ENCODE measurements around the gene ASPSCR1. TPM values are rescaled to one million over a fixed set of nuclear protein-coding genes. Genes with fewer than 3 reads are reported as not detected.

ASPSCR1 gene
- total and polyA plus RNA-seq, 2 of the 13 experiments (the other 11 are each of a cell fraction or from before 2014, with no cell fraction given) = 274 to 314 TPM

DNA sequence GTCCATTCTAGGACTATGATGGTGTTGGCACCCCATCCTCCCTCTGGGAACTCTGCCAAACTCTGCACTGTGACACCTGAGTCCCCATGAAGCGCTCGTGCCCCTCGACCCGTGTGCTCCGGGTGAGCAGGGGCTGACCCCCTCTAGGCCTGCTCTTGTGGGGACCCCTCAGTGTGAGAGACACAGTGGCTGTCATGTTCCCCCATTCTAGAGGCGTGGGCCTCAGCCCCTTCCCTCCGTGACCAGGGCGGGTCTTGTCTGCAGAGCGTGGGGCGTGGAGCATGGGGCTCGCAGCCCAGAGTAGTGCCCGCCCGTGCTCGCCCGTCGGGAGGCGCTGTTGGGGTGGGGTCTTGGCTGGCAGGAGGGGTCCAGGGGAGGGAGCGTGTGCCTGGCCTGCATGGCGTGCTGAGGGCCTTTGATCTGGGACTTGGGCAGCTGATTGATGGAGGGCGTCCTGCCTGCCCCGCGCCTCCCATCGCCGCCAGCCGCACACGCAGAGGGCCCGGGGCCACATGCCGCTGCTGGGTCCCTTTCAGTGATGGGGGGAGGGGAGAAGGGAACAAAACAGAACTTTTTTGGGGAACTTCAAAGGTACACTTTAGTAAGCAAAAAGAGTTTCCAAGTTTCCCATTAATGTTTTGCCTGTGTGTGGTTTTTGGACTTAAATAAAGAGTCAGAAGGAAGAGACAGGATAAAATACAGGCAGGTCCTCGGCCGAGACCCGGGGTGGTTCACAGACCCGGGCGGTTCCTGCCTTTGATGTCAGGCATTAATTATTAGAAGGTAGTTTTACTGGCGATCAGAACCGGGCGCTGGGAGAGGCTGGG is 22.8 kb downstream of the ASPSCR1 start (continued):
- TF ChIP-seq, protein P1, sequence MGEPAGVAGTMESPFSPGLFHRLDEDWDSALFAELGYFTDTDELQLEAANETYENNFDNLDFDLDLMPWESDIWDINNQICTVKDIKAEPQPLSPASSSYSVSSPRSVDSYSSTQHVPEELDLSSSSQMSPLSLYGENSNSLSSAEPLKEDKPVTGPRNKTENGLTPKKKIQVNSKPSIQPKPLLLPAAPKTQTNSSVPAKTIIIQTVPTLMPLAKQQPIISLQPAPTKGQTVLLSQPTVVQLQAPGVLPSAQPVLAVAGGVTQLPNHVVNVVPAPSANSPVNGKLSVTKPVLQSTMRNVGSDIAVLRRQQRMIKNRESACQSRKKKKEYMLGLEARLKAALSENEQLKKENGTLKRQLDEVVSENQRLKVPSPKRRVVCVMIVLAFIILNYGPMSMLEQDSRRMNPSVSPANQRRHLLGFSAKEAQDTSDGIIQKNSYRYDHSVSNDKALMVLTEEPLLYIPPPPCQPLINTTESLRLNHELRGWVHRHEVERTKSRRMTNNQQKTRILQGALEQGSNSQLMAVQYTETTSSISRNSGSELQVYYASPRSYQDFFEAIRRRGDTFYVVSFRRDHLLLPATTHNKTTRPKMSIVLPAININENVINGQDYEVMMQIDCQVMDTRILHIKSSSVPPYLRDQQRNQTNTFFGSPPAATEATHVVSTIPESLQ (CRISPR knock-in tag; conservative IDR thresholded peaks at IDR 0.05) = no peak
- peak; percentile 26 for TF ChIP-seq KDM2A (CRISPR knock-in tag; IDR thresholded peaks at IDR 0.05; ENCODE audit: borderline replicate concordance, low read depth)
- no peak for TF ChIP-seq ZNF101 (CRISPR knock-in tag; IDR thresholded peaks at IDR 0.05; ENCODE audit: borderline replicate concordance, low read depth)
- no peak for TF ChIP-seq ZNF24 (IDR thresholded peaks at IDR 0.05)
- TF ChIP-seq, protein P2, sequence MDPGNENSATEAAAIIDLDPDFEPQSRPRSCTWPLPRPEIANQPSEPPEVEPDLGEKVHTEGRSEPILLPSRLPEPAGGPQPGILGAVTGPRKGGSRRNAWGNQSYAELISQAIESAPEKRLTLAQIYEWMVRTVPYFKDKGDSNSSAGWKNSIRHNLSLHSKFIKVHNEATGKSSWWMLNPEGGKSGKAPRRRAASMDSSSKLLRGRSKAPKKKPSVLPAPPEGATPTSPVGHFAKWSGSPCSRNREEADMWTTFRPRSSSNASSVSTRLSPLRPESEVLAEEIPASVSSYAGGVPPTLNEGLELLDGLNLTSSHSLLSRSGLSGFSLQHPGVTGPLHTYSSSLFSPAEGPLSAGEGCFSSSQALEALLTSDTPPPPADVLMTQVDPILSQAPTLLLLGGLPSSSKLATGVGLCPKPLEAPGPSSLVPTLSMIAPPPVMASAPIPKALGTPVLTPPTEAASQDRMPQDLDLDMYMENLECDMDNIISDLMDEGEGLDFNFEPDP (CRISPR knock-in tag; conservative IDR thresholded peaks at IDR 0.05) = no peak
- TF ChIP-seq, protein P3, sequence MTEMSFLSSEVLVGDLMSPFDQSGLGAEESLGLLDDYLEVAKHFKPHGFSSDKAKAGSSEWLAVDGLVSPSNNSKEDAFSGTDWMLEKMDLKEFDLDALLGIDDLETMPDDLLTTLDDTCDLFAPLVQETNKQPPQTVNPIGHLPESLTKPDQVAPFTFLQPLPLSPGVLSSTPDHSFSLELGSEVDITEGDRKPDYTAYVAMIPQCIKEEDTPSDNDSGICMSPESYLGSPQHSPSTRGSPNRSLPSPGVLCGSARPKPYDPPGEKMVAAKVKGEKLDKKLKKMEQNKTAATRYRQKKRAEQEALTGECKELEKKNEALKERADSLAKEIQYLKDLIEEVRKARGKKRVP (CRISPR knock-in tag; IDR thresholded peaks at IDR 0.05) = 0 out of 4 replicates have a peak, but pooled peaks of 1 of the 2 experiments have one; percentile 1
- TF ChIP-seq NR2F1 (CRISPR knock-in tag; IDR thresholded peaks at IDR 0.05) = 0 out of 4 replicates have a peak, but pooled peaks of 1 of the 2 experiments have one; percentile 23
- no peak for TF ChIP-seq ARNT (IDR thresholded peaks at IDR 0.05)
- TF ChIP-seq, protein P4, sequence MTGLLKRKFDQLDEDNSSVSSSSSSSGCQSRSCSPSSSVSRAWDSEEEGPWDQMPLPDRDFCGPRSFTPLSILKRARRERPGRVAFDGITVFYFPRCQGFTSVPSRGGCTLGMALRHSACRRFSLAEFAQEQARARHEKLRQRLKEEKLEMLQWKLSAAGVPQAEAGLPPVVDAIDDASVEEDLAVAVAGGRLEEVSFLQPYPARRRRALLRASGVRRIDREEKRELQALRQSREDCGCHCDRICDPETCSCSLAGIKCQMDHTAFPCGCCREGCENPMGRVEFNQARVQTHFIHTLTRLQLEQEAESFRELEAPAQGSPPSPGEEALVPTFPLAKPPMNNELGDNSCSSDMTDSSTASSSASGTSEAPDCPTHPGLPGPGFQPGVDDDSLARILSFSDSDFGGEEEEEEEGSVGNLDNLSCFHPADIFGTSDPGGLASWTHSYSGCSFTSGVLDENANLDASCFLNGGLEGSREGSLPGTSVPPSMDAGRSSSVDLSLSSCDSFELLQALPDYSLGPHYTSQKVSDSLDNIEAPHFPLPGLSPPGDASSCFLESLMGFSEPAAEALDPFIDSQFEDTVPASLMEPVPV (CRISPR knock-in tag; IDR thresholded peaks at IDR 0.05) = no peak
- no peak for TF ChIP-seq ZFP1 (CRISPR knock-in tag; IDR thresholded peaks at IDR 0.05)
- TF ChIP-seq, protein P5, sequence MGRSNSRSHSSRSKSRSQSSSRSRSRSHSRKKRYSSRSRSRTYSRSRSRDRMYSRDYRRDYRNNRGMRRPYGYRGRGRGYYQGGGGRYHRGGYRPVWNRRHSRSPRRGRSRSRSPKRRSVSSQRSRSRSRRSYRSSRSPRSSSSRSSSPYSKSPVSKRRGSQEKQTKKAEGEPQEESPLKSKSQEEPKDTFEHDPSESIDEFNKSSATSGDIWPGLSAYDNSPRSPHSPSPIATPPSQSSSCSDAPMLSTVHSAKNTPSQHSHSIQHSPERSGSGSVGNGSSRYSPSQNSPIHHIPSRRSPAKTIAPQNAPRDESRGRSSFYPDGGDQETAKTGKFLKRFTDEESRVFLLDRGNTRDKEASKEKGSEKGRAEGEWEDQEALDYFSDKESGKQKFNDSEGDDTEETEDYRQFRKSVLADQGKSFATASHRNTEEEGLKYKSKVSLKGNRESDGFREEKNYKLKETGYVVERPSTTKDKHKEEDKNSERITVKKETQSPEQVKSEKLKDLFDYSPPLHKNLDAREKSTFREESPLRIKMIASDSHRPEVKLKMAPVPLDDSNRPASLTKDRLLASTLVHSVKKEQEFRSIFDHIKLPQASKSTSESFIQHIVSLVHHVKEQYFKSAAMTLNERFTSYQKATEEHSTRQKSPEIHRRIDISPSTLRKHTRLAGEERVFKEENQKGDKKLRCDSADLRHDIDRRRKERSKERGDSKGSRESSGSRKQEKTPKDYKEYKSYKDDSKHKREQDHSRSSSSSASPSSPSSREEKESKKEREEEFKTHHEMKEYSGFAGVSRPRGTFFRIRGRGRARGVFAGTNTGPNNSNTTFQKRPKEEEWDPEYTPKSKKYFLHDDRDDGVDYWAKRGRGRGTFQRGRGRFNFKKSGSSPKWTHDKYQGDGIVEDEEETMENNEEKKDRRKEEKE (IDR thresholded peaks at IDR 0.05) = no peak
- peak; percentile 73 for TF ChIP-seq ZBTB38 (CRISPR knock-in tag; IDR thresholded peaks at IDR 0.05)
- no peak; the same call in 1 of the 2 replicates for TF ChIP-seq ARHGAP35 (CRISPR knock-in tag; IDR thresholded peaks at IDR 0.05; ENCODE audit: borderline replicate concordance)
- no peak for TF ChIP-seq RELA (CRISPR knock-in tag; IDR thresholded peaks at IDR 0.05)
- peak; percentile 30; the same call in 1 of the 2 replicates for TF ChIP-seq ZNF550 (CRISPR knock-in tag; IDR thresholded peaks at IDR 0.05; ENCODE audit: borderline replicate concordance)
- TF ChIP-seq, protein P6, sequence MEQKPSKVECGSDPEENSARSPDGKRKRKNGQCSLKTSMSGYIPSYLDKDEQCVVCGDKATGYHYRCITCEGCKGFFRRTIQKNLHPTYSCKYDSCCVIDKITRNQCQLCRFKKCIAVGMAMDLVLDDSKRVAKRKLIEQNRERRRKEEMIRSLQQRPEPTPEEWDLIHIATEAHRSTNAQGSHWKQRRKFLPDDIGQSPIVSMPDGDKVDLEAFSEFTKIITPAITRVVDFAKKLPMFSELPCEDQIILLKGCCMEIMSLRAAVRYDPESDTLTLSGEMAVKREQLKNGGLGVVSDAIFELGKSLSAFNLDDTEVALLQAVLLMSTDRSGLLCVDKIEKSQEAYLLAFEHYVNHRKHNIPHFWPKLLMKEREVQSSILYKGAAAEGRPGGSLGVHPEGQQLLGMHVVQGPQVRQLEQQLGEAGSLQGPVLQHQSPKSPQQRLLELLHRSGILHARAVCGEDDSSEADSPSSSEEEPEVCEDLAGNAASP (CRISPR knock-in tag; IDR thresholded peaks at IDR 0.05; ENCODE audit: borderline replicate concordance) = no peak
- TF ChIP-seq ZNF317 (CRISPR knock-in tag; IDR thresholded peaks at IDR 0.05) = peak; percentile 40
- TF ChIP-seq NFKB2 (CRISPR knock-in tag; IDR thresholded peaks at IDR 0.05; ENCODE audit: borderline replicate concordance) = peak; percentile 81
